GM06990 (cell line): ENCODE results near the gene ACTMAP.

Experiments used
- DNase-seq: peaks from one replicate; pipeline ENCODE4 v3.0.0-alpha.2; 2011; ENCODE audit not compliant: insufficient read length; ENCODE audit errors: extremely low read depth
- H3K27me3 ChIP-seq: replicated peaks from 2 replicates; pipeline ENCODE4 v1.6.0; 2011; ENCODE audit warnings: low read length; ENCODE audit not compliant: control insufficient read depth, insufficient read depth
- H3K36me3 ChIP-seq: 2 replicates; pipeline ENCODE4 v1.5.1; 2011; ENCODE audit warnings: low read length; ENCODE audit not compliant: control insufficient read depth, insufficient read depth
- H3K4me3 ChIP-seq: replicated peaks from 2 replicates; pipeline ENCODE4 v1.5.1; 2011; ENCODE audit warnings: low read depth, mild to moderate bottlenecking, control low read depth, low read length
- TF ChIP-seq, protein P1 (sequence below): IDR thresholded peaks from 2 replicates; pipeline ENCODE4 v1.5.1; 2011; ENCODE audit warnings: low read length, control low read depth, mild to moderate bottlenecking, inconsistent platforms; ENCODE audit not compliant: insufficient read depth, poor library complexity, severe bottlenecking

Gene ACTMAP

DNA sequence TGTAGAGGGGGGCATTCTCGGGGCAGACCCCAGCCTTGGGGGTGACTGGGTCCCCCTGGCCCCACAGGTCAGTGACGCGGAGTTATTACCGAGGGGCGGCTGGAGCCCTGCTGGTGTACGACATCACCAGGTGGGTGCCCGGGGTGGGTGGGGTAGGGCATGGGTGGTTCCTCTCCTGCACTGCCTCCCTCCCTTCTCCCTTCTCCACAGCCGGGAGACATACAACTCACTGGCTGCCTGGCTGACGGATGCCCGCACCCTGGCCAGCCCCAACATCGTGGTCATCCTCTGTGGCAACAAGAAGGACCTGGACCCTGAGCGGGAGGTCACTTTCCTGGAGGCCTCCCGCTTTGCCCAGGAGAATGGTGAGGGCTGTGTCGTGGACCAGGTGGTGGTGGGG lies 33.4 kb upstream of the ACTMAP start:
- TF ChIP-seq, protein P1, sequence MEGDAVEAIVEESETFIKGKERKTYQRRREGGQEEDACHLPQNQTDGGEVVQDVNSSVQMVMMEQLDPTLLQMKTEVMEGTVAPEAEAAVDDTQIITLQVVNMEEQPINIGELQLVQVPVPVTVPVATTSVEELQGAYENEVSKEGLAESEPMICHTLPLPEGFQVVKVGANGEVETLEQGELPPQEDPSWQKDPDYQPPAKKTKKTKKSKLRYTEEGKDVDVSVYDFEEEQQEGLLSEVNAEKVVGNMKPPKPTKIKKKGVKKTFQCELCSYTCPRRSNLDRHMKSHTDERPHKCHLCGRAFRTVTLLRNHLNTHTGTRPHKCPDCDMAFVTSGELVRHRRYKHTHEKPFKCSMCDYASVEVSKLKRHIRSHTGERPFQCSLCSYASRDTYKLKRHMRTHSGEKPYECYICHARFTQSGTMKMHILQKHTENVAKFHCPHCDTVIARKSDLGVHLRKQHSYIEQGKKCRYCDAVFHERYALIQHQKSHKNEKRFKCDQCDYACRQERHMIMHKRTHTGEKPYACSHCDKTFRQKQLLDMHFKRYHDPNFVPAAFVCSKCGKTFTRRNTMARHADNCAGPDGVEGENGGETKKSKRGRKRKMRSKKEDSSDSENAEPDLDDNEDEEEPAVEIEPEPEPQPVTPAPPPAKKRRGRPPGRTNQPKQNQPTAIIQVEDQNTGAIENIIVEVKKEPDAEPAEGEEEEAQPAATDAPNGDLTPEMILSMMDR = no peak
- no peak for DNase-seq
- Histone ChIP-seq H3K36me3 (peaks cover 11% of the 10 kb centered on the region), H3K4me3 (no peak overlapping the region), H3K27me3 (no peaks in the 10 kb centered on the region)

DNA sequence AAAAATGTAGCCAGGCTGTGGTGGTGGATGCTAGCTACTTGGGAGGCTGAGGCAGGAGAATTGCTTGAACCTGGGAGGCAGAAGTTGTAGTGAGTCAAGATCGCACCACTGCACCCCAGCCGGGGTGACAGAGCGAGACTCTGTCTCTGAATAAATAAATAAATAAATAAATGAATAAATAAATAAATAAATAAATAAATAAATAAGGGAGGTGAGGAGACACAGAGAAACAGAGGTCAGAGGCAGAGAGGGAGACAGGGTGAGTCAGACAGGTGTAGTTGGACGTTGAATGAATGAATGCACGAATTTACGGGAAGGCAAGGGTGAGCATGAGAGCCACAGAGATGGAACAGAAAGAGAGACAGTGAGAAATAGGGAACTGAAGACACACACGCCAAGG lies 30.9 kb upstream of the ACTMAP start:
- TF ChIP-seq, protein P1 = no peak
- H3K4me3 ChIP-seq = no peak overlapping the region

DNA sequence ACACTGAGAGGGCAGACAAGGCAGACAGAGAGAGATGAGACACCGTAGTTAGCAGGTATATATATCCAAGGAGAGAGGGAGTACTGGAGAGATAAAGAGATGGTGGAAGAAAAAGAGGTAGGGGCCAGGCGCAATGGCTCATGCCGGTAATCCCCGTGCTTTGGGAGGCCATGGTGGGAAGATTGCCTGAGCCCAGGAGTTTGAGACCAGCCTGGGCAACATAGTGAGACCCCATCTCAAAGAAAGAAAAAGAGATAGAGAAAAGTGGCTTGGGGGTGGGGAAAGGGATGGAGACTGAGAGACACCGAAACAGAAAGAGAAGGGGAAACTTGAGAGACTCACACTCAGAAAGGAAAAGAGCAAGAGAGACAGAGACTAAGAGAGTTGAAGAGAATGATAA lies 30.3 kb upstream of the ACTMAP start:
- TF ChIP-seq, protein P1 = no peak
- H3K4me3 ChIP-seq = no peak overlapping the region
- DNase-seq = no peak
- H3K27me3 ChIP-seq = no peaks in the 10 kb centered on the region
- peaks cover 4% of the 10 kb centered on the region for H3K36me3 ChIP-seq

More for the DNA sequence above, 30.9 kb upstream of the ACTMAP start:
- no peak for DNase-seq
- H3K36me3 ChIP-seq = peaks cover 5% of the 10 kb centered on the region
- no peaks in the 10 kb centered on the region for H3K27me3 ChIP-seq

DNA sequence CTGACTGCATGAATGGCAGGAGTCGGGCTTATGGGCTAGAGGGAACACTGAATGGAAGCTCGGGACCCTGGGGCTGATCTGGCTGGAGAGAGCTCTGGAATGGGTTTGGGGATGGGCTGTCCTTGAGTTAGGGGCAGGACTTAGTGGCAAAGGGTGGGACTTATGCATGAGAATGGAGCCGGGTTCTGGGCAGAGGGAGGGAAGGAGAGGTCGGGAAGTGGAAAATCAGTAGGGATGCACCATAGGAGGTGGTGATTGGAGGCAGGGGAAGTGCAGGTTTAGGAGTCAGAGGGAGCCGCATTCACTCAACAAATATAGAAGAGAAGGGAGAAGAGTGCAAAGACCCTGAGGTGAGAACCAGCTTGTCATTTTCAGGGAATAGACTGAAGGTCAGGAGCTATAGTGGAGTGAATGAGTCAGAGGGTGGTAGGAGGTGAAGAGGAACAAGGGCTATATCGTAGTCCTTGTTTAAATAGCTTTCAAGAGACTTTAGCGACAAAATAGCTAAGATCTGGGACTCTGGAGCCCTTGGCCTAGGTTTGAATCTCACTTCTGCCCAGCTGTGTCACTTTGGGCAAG lies 28.5 kb upstream of the ACTMAP start:
- Histone ChIP-seq H3K27me3 (no peaks in the 10 kb centered on the region), H3K4me3 (peak overlapping the region; percentile 80), H3K36me3 (peaks cover 3% of the 10 kb centered on the region)
- no peak for DNase-seq
- TF ChIP-seq, protein P1 = no peak

DNA sequence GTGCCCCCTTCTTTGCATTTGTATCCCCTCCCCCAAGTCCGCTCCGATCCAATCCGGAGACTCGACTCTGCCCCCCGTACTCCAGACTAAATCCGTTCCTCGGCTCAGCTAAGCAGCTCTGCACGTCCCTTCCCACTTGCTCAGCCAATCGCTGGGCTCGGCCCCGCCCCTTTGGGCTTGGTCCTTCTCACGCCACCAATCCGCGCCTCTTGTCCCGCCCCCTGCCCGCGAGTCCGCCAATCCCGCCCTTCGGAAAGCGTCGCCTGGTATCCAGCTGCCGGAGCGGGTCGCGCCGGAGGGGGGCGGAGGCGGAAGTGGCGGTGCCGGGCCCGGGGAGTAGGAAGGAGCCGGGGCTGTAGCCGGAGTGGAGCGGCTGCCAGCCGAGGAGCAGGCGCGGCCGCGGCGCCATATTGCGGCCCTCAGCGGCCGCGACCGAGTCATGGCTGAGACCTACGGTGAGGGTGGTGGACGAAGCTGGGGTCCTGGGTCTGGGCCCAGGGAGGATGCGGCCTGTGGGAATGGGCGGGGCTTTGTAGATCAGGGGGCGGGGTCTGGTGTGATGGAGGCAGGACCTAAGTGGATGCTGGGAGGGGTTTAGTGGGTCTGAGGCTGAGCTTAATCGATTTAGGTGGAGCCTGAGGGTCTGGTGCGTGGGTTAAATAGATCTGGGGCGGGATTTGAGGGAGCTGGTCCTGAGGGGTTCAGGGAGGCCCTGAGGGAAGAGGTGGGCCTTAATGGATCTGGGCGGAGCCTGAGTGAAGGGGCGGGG lies 27.8 kb upstream of the ACTMAP start, which contains the start of gene RAB4B:
TSS of gene RAB4B (plus strand) at position 311 of the 769 bp plus-strand sequence. CDS start at position 440, 129 bp downstream.
- H3K27me3 ChIP-seq = no peaks in the 10 kb centered on the region
- H3K4me3 ChIP-seq = peak within 1 kb of the TSS; percentile 80
- peaks cover 3% of the 10 kb centered on the region for H3K36me3 ChIP-seq
- peak; percentile 100 for DNase-seq
- TF ChIP-seq, protein P1 = no peak
